NCI-H2171 (cell line): ENCODE results near the gene GP5.

ENCODE experiments used
- DNase-seq: peaks from one replicate; lab custom pipeline; 2025; lab: John Stamatoyannopoulos, UW

Gene GP5

GRCh38 chr3:194346621-194347020 is 52.4 kb downstream of the GP5 start:
- DNase-seq = no peak

DNA sequence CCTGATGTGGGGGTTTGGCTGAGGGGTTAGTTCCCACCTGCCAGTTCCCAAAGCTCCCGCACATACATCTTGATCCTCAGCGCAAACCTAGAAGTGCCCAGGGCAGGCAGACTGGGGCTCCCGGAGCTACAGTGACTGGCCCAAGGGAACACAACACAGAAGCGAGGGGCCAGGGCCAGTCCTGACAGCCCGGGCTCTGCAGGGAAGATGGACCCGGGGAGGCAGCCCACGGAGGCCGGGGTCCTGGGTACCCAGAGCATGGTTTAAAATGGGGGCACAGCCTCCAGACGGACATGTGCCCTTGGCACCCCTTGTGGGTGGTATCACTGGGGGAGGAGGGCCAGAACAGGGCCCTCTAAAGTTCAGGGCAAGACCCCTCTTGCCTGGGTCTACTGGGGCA is 53.0 kb downstream of the GP5 start:
- DNase-seq = no peak
